PC-9 (cell line): ENCODE measurements around the gene PSD2. TPM values are rescaled to one million over a fixed set of nuclear protein-coding genes. Genes with fewer than 3 reads are reported as not detected.

Experiments used
- BruUV-seq: library from RNA; stranded (reverse); fragments of 400-500 nt; replicated peaks from 2 replicates; lab custom pipeline; 2021; lab: Mats Ljungman, UMichigan
- CTCF ChIA-PET: fragments of 300-600 bp; sonication (Branson Sonifier 250); formaldehyde crosslinking; loops from one replicate; lab custom pipeline; 2022; ENCODE audit warnings: antibody characterized with exemption; lab: Charles Lee
- POLR2A ChIA-PET: fragments of 300-600 bp; sonication (Branson Sonifier 250); formaldehyde crosslinking; loops from one replicate; lab custom pipeline; 2022; ENCODE audit warnings: antibody characterized with exemption; ENCODE audit not compliant: unreplicated experiment; lab: Charles Lee
- DNase-seq, 2 experiments: peaks; one replicate each; pipeline versions ENCODE4 v3.0.0 to v3.0.0-alpha.2; 2015 to 2022; ENCODE audit warnings: mixed read lengths in 1 of 2
- H2AFZ ChIP-seq: fragments of 200-600 bp; sonication (generic); 2 replicates; pipeline ENCODE4 v1.8.1; 2017; ENCODE audit warnings: antibody characterized with exemption
- H3F3A ChIP-seq: fragments of 200-600 bp; sonication (generic); 2 replicates; pipeline ENCODE4 v1.8.1; 2017; ENCODE audit warnings: antibody characterized with exemption, mild to moderate bottlenecking, low read depth; ENCODE audit not compliant: insufficient read depth
- H3K27ac ChIP-seq: fragments of 200-600 bp; sonication (generic); 2 replicates; pipeline ENCODE4 v1.6.1; 2016; ENCODE audit warnings: mixed run types
- H3K27me3 ChIP-seq: fragments of 200-600 bp; sonication (generic); 2 replicates; pipeline ENCODE4 v1.6.1; 2016; ENCODE audit warnings: low read depth, mixed run types; ENCODE audit not compliant: insufficient read depth
- H3K36me3 ChIP-seq: fragments of 200-600 bp; sonication (generic); 2 replicates; pipeline ENCODE4 v1.6.1; 2016; ENCODE audit warnings: low read depth, mixed run types
- H3K4me1 ChIP-seq: fragments of 200-600 bp; sonication (generic); replicated peaks from 2 replicates; pipeline ENCODE4 v1.6.1; 2016; ENCODE audit warnings: mixed run types; ENCODE audit not compliant: insufficient read depth
- H3K4me2 ChIP-seq: fragments of 200-600 bp; sonication (generic); 2 replicates; pipeline ENCODE4 v1.6.1; 2017; ENCODE audit warnings: mixed run types
- H3K4me3 ChIP-seq: fragments of 200-600 bp; sonication (generic); 2 replicates; pipeline ENCODE4 v1.6.1; 2016; ENCODE audit warnings: mixed run types
- H3K79me2 ChIP-seq: fragments of 200-600 bp; sonication (generic); 2 replicates; pipeline ENCODE4 v1.6.1; 2017; ENCODE audit warnings: low read depth, mixed run types
- H3K9me2 ChIP-seq: fragments of 200-600 bp; sonication (generic); 2 replicates; pipeline ENCODE4 v1.8.1; 2017; ENCODE audit warnings: mild to moderate bottlenecking; ENCODE audit not compliant: insufficient read depth
- H3K9me3 ChIP-seq: fragments of 200-600 bp; sonication (generic); 2 replicates; pipeline ENCODE4 v1.8.1; 2016; ENCODE audit warnings: low read depth; ENCODE audit not compliant: insufficient read depth
- H4K20me1 ChIP-seq: fragments of 200-600 bp; sonication (generic); 2 replicates; pipeline ENCODE4 v1.8.1; 2017; ENCODE audit not compliant: insufficient read depth
- EZH2 ChIP-seq: fragments of 200-600 bp; sonication (generic); IDR thresholded peaks from 2 replicates; pipeline ENCODE4 v1.8.0; 2017; ENCODE audit warnings: antibody characterized with exemption, low read depth
- intact Hi-C: fragments of 100-400 bp; cut with micrococcal nuclease; formaldehyde crosslinking; loops from one replicate; pipeline ENCODE4 v1.10.0; 2022; ENCODE audit not compliant: unreplicated experiment
- total RNA-seq: library from RNA; stranded (reverse); gene quantifications from 2 replicates; pipeline ENCODE4 v1.2.3, GENCODE V29; 2021
- TF ChIP-seq, protein P1 (sequence below): fragments of 200-600 bp; sonication (generic); conservative IDR thresholded peaks from 2 replicates; pipeline ENCODE4 v1.6.1; 2017; ENCODE audit warnings: mixed run types, antibody characterized with exemption, mild to moderate bottlenecking, moderate library complexity

PSD2 gene
- total RNA-seq, 1 experiment from 2014 or later, result 0.07 TPM

DNA sequence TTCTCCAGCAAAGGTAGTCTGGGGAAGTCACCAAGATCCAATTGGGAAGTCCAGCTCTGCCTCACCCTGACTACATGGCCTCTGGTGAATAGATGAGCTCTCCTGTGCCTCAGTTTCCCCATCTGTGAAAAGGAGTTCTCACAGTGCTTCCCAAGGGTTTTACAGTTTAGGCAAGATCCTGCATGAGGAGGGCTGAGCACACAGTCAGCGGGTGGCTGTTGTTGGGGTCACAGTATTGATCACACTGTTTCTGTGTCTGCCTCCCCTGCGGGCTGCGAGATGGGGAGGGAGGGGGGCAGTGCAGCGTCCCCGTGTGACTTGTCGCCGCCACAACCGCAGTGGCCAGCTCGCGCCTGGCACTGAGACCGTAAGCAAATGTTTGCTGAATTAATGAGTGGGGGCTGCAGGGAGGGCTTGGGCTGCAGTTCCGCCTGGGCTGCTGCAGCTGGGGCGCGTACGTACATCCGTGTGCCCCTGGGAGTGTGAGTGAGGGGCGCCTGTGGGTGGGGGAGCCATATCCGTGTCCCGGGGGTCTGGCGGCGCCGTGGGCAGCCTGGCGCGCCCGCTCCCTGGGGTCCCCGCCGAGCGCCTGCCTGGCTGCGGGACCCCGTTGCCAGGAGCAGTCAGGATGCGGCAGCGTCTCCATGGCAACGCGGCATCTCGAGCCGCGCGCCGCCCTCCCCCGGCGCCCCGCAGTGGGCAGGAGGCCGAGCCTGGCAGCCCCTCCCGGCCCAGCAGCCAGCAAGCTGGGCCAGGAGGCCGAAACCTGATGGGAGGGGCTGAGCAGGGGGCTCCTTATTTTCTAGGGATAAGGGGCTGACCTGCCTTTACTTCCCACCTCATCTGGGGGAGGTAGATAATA, 31.4 kb upstream of the PSD2 start:
- ChIA-PET POLR2A (no interaction called here), CTCF (interaction anchor here (0.6 kb wide), 1 partner anchor 378 kb away, joined by 3 read pairs; no protein-coding TSS in a partner anchor)
- intact Hi-C loops, result loop anchor here (2.0 kb wide), 1 partner anchor 67 kb away; no protein-coding TSS in a partner anchor
- H3K79me2 ChIP-seq, result no peaks in the 10 kb centered on the region
- no peak overlapping the region for H3K4me2 ChIP-seq
- H4K20me1 ChIP-seq, result no peaks in the 10 kb centered on the region
- no peak overlapping the region for H3K4me3 ChIP-seq
- no TSS peak for BruUV-seq
- H2AFZ ChIP-seq, result no peak overlapping the region
- no peak for DNase-seq
- no peaks in the 10 kb centered on the region for H3K27me3 ChIP-seq
- H3K36me3 ChIP-seq, result no peaks in the 10 kb centered on the region
- H3K9me2 ChIP-seq, result no peaks in the 10 kb centered on the region
- no peaks in the 10 kb centered on the region for H3K9me3 ChIP-seq
- no peaks in the 10 kb centered on the region; the same call in 1 of the 2 replicates for H3F3A ChIP-seq
- TF ChIP-seq, protein P1, sequence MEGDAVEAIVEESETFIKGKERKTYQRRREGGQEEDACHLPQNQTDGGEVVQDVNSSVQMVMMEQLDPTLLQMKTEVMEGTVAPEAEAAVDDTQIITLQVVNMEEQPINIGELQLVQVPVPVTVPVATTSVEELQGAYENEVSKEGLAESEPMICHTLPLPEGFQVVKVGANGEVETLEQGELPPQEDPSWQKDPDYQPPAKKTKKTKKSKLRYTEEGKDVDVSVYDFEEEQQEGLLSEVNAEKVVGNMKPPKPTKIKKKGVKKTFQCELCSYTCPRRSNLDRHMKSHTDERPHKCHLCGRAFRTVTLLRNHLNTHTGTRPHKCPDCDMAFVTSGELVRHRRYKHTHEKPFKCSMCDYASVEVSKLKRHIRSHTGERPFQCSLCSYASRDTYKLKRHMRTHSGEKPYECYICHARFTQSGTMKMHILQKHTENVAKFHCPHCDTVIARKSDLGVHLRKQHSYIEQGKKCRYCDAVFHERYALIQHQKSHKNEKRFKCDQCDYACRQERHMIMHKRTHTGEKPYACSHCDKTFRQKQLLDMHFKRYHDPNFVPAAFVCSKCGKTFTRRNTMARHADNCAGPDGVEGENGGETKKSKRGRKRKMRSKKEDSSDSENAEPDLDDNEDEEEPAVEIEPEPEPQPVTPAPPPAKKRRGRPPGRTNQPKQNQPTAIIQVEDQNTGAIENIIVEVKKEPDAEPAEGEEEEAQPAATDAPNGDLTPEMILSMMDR, result no peak
- TF ChIP-seq EZH2, result no peak
- H3K27ac ChIP-seq, result no peak overlapping the region
- peaks cover 15% of the 10 kb centered on the region for H3K4me1 ChIP-seq

DNA sequence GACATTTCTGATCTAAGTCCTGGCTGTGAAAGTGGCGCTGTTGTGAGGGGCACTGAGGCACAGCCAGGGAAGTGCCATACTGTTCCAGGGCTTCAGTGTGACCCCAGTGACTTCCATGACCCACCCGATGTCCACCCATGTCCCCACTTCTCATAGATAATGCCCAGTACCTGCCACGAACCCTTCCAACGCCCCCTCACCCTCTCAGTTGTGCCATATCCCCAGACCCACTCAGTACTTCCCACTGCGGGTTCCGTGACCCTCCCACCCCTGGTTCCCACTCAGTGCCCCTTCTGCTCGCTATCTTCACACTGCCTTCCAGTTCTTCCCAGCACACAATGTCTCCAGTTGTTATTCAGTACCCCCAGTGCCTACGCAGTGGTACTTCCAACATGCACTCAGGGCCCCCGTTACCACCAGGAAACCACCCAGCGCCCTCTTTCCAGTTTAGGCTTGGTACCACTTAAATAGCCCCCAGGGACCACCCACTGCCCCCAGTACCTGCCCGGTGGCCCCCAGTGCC, 30.7 kb upstream of the PSD2 start:
- H3K4me1 ChIP-seq, result peaks cover 22% of the 10 kb centered on the region
- ChIA-PET CTCF (interaction anchor here (0.6 to 1.9 kb wide), 9 partner anchors 11 to 131 kb away, joined by 3 to 16 read pairs (median 5); partner anchors contain the start of gene CXXC5), POLR2A (no interaction called here)
- no peak for DNase-seq
- no peaks in the 10 kb centered on the region for H3K79me2 ChIP-seq
- no peak overlapping the region for H2AFZ ChIP-seq
- BruUV-seq, result no TSS peak
- H3K4me2 ChIP-seq, result no peak overlapping the region
- no peak overlapping the region for H3K27ac ChIP-seq
- H3K9me3 ChIP-seq, result no peaks in the 10 kb centered on the region
- TF ChIP-seq EZH2, result no peak
- TF ChIP-seq, protein P1, result no peak
- H3K4me3 ChIP-seq, result no peak overlapping the region
- no peaks in the 10 kb centered on the region for H3K36me3 ChIP-seq
- no peaks in the 10 kb centered on the region for H3K27me3 ChIP-seq
- no peaks in the 10 kb centered on the region for H4K20me1 ChIP-seq
- intact Hi-C loops, result loop anchor here (1.0 to 2.0 kb wide), 4 partner anchors 40 to 132 kb away; no protein-coding TSS in a partner anchor
- H3F3A ChIP-seq, result no peaks in the 10 kb centered on the region; the same call in 1 of the 2 replicates
- H3K9me2 ChIP-seq, result no peaks in the 10 kb centered on the region

DNA sequence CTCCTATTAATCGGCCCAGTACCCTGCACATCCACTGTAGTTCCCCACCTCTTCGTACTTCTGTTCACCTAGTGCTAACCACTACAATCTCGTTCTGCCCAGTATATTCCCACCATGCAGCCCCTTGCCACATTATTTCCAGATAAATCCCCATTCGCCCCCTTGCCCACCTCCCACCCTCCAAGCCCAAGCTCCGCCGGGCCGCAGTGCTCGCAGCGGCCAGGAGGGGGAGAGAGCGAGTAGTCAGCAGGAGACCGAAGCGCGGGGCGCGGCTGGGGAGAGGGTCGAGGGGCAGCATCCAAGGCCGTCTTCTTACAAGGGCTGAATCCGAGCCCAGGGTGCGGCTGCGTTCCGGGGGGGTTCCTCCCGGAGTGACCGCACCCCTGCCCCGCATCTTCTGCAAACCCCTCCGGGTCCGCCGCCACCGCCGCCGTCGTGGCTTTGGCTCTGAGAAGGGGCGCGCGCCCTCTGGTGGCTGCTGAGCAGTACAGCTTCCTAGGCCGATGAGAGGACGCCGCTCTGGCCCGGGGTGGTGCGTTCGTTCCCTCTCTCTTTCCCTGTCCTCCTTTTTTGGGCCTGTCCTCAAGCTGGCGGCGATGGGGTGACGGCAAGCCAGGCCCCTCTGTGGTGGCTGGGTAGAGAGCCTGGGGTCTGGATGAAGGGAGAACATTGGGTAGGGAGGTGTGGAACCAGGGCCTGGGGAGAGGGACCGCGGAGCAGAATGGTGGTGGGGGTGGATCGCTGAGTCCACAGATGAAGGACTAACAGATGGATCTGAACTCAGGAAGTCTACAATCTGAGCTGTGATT, 30.0 kb upstream of the PSD2 start:
- Histone ChIP-seq H4K20me1 (no peaks in the 10 kb centered on the region), H3K79me2 (no peaks in the 10 kb centered on the region), H3F3A (no peaks in the 10 kb centered on the region; the same call in 1 of the 2 replicates), H3K27ac (no peak overlapping the region), H3K4me2 (peak overlapping the region; percentile 76), H3K9me3 (no peaks in the 10 kb centered on the region), H2AFZ (peak overlapping the region; percentile 81), H3K9me2 (no peaks in the 10 kb centered on the region), H3K4me1 (peaks cover 18% of the 10 kb centered on the region), H3K27me3 (no peaks in the 10 kb centered on the region), H3K4me3 (peak overlapping the region; percentile 73), H3K36me3 (no peaks in the 10 kb centered on the region)
- BruUV-seq, result no TSS peak
- TF ChIP-seq EZH2, result no peak
- TF ChIP-seq, protein P1, result peak; percentile 99
- ChIA-PET POLR2A (no interaction called here), CTCF (interaction anchor here (0.5 to 1.9 kb wide), 13 partner anchors 10 to 397 kb away, joined by 3 to 16 read pairs (median 3); partner anchors contain the start of gene CXXC5)
- peak in 1 of 2 experiments; percentile 80 for DNase-seq
- intact Hi-C loops, result loop anchor here (1.0 to 2.0 kb wide), 4 partner anchors 40 to 132 kb away; no protein-coding TSS in a partner anchor
